ENCODE data around the gene ZNF678. TPM values are rescaled to one million over a fixed set of nuclear protein-coding genes. Genes with fewer than 3 reads are reported as not detected.

ZNF678 gene
- total and polyA plus RNA-seq, 2 of the 8 experiments (the other 6 are each of a cell fraction or from before 2014, with no cell fraction given) = 6.9 to 28.3 TPM

GRCh38 chr1:227572752-227573151 lies 9.4 kb downstream of the ZNF678 start:
- peaks cover 0 to 1% (median 0%) of the 10 kb centered on the region in 4 experiments; a peak in 1 of 7 replicates for H3K27me3 ChIP-seq (replicated peaks in 1 of 4; ENCODE audit: control insufficient read depth in 3 of 4, extremely low read depth in 1 of 4, insufficient read depth in 3 of 4, low read length in 3 of 4)
- H3K23ac ChIP-seq (ENCODE audit: insufficient read length) = no peak overlapping the region
- H3K79me1 ChIP-seq (ENCODE audit: low read depth, low read length) = peaks cover 16% of the 10 kb centered on the region
- H4K20me1 ChIP-seq (replicated peaks in 1 of 2; ENCODE audit: control insufficient read depth in 1 of 2, insufficient read depth in 2 of 2, low read length in 2 of 2) = peaks cover 4 to 6% of the 10 kb centered on the region in 2 experiments
- no peak overlapping the region for H2BK5ac ChIP-seq (ENCODE audit: low read depth, low read length)
- DNase-seq (ENCODE audit: low read depth in 1 of 2, low spot score in 2 of 2) (no peak), FAIRE-seq (no peak)
- no peak overlapping the region for H2BK120ac ChIP-seq (replicated peaks; ENCODE audit: low read depth, low read length)
- no peak overlapping the region for H2BK15ac ChIP-seq (ENCODE audit: low read length)
- no peak overlapping the region for H4K5ac ChIP-seq (ENCODE audit: insufficient read length, low read depth, low read length)
- no peak overlapping the region for H3K4ac ChIP-seq (replicated peaks; ENCODE audit: insufficient read length, low read depth, low read length)
- no peak overlapping the region; the same call in 1 of the 2 replicates for H4K8ac ChIP-seq (ENCODE audit: extremely low read depth, insufficient read depth, low read length)
- no peak overlapping the region for H3K14ac ChIP-seq (ENCODE audit: insufficient read length)
- no peak overlapping the region for H3K56ac ChIP-seq (replicated peaks; ENCODE audit: insufficient read length, low read depth, low read length)
- H4K91ac ChIP-seq (replicated peaks; ENCODE audit: insufficient read length, low read length) = no peak overlapping the region
- no peaks in the 10 kb centered on the region; a peak in 3 of 8 replicates for H3K36me3 ChIP-seq (ENCODE audit: control insufficient read depth in 2 of 4, insufficient read depth in 4 of 4, low read length in 3 of 4)
- H3K23me2 ChIP-seq (ENCODE audit: low read depth, low read length) = no peaks in the 10 kb centered on the region
- H3K18ac ChIP-seq (ENCODE audit: extremely low read depth, low read length) = no peak overlapping the region
- no peak overlapping the region for H3K4me3 ChIP-seq (ENCODE audit: extremely low read depth in 1 of 4, insufficient read depth in 2 of 4, low read depth in 3 of 4, low read length in 4 of 4)
- H3K79me2 ChIP-seq (ENCODE audit: control insufficient read depth in 1 of 2, insufficient read depth in 2 of 2, low read length in 2 of 2) = peaks cover 12 to 97% of the 10 kb centered on the region in 2 experiments
- H3K9ac ChIP-seq (replicated peaks in 1 of 4; ENCODE audit: extremely low read depth in 1 of 4, low read depth in 3 of 4, low read length in 3 of 4) = no peak overlapping the region
- no peak overlapping the region for H3K4me2 ChIP-seq (ENCODE audit: insufficient read depth in 1 of 2, low read depth in 2 of 2, low read length in 2 of 2)
- peaks cover 0 to 5% of the 10 kb centered on the region in 2 experiments; a peak in 1 of 4 replicates for H3K9me3 ChIP-seq (ENCODE audit: insufficient read depth in 2 of 2, low read depth in 1 of 2, low read length in 1 of 2)
- no peak overlapping the region for H3K27ac ChIP-seq (ENCODE audit: low read depth, low read length)
- no peaks in the 10 kb centered on the region for H3K4me1 ChIP-seq (replicated peaks in 1 of 4; ENCODE audit: control insufficient read depth in 3 of 4, insufficient read depth in 4 of 4, low read length in 3 of 4)
- H2AFZ ChIP-seq (ENCODE audit: low read length) = no peak overlapping the region
- no peak overlapping the region for H2BK12ac ChIP-seq (ENCODE audit: low read depth, low read length)
- CTCF ChIA-PET (ENCODE audit: partially characterized antibody) = no interaction called here
- H2AK5ac ChIP-seq (ENCODE audit: low read depth, low read length) = no peak overlapping the region
- 83% methylated on average over 7 of the region's 7 CpGs; no CpG with 5 or more reads in 1 of the 2 experiments for WGBS, 2 experiments (ENCODE audit: extremely low coverage in 1 of 2, insufficient coverage in 1 of 2, insufficient read length in 1 of 2, insufficient replicate concordance in 2 of 2, low coverage in 1 of 2, low lambda C conversion rate in 2 of 2, missing lambda C conversion rate in 1 of 2)
- H2BK20ac ChIP-seq (ENCODE audit: low read length) = no peak overlapping the region
- POLR2A ChIA-PET (ENCODE audit: partially characterized antibody) = interaction anchor here (1.3 to 2.4 kb wide), 3 partner anchors 9 to 61 kb away, joined by 3 to 15 read pairs (median 4); partner anchors contain the start of gene ZNF678
- TF ChIP-seq SIRT6 (IDR thresholded peaks at IDR 0.05; ENCODE audit: low read length) = no peak

Measured in H1 (cell line).